ENCODE measurements around the gene COL9A1. TPM values are rescaled to one million over a fixed set of nuclear protein-coding genes. Genes with fewer than 3 reads are reported as not detected.

COL9A1 gene
- total and polyA plus RNA-seq, 2 of the 8 experiments (the other 6 are each of a cell fraction or from before 2014, with no cell fraction given) = 7.9 to 18.1 TPM

GRCh38 chr6:70292193-70292592, 10.7 kb downstream of the COL9A1 start:
- ChIA-PET CTCF (ENCODE audit: partially characterized antibody) (interaction anchor here (1.0 to 7.5 kb wide), 7 partner anchors 9 to 395 kb away, joined by 3 to 62 read pairs (median 6); no protein-coding TSS in a partner anchor), POLR2A (ENCODE audit: partially characterized antibody) (interaction anchor here (1.8 kb wide), 1 partner anchor 9 kb away, joined by 8 read pairs; no protein-coding TSS in a partner anchor)
- no peak for FAIRE-seq
- H3K56ac ChIP-seq (replicated peaks; ENCODE audit: insufficient read length, low read depth, low read length) = no peak overlapping the region
- H3K4me1 ChIP-seq (replicated peaks in 1 of 4; ENCODE audit: control insufficient read depth in 3 of 4, insufficient read depth in 4 of 4, low read length in 3 of 4) = no peaks in the 10 kb centered on the region
- no peak overlapping the region for H3K4ac ChIP-seq (replicated peaks; ENCODE audit: insufficient read length, low read depth, low read length)
- H3K18ac ChIP-seq (ENCODE audit: extremely low read depth, low read length) = no peak overlapping the region
- DNase-seq (ENCODE audit: low read depth in 1 of 2, low spot score in 2 of 2) = no peak
- H3K23me2 ChIP-seq (ENCODE audit: low read depth, low read length) = no peaks in the 10 kb centered on the region; the same call in 1 of the 2 replicates
- H2AK5ac ChIP-seq (ENCODE audit: low read depth, low read length) = no peak overlapping the region
- no peak overlapping the region for H3K9ac ChIP-seq (replicated peaks in 1 of 4; ENCODE audit: extremely low read depth in 1 of 4, low read depth in 3 of 4, low read length in 3 of 4)
- H4K20me1 ChIP-seq (replicated peaks in 1 of 2; ENCODE audit: control insufficient read depth in 1 of 2, insufficient read depth in 2 of 2, low read length in 2 of 2) = no peaks in the 10 kb centered on the region
- 90% methylated on average over 1 of the region's 1 CpG; no CpG with 5 or more reads in 1 of the 2 experiments for WGBS, 2 experiments (ENCODE audit: extremely low coverage in 1 of 2, insufficient coverage in 1 of 2, insufficient read length in 1 of 2, insufficient replicate concordance in 2 of 2, low coverage in 1 of 2, low lambda C conversion rate in 2 of 2, missing lambda C conversion rate in 1 of 2)
- H2AFZ ChIP-seq (ENCODE audit: low read length) = no peak overlapping the region
- no peak overlapping the region for H3K4me3 ChIP-seq (ENCODE audit: extremely low read depth in 1 of 4, insufficient read depth in 2 of 4, low read depth in 3 of 4, low read length in 4 of 4)
- H4K5ac ChIP-seq (ENCODE audit: insufficient read length, low read depth, low read length) = no peak overlapping the region
- H3K36me3 ChIP-seq (ENCODE audit: control insufficient read depth in 2 of 4, insufficient read depth in 4 of 4, low read length in 3 of 4) = no peaks in the 10 kb centered on the region
- no peak overlapping the region for H4K91ac ChIP-seq (replicated peaks; ENCODE audit: insufficient read length, low read length)
- H3K27me3 ChIP-seq (replicated peaks in 1 of 4; ENCODE audit: control insufficient read depth in 3 of 4, extremely low read depth in 1 of 4, insufficient read depth in 3 of 4, low read length in 3 of 4) = no peaks in the 10 kb centered on the region
- no peak overlapping the region for H3K14ac ChIP-seq (ENCODE audit: insufficient read length)
- H3K9me3 ChIP-seq (ENCODE audit: insufficient read depth in 2 of 2, low read depth in 1 of 2, low read length in 1 of 2) = no peaks in the 10 kb centered on the region
- no peak overlapping the region for H3K4me2 ChIP-seq (ENCODE audit: insufficient read depth in 1 of 2, low read depth in 2 of 2, low read length in 2 of 2)
- no peak overlapping the region for H2BK15ac ChIP-seq (ENCODE audit: low read length)
- H3K23ac ChIP-seq (ENCODE audit: insufficient read length) = no peak overlapping the region
- TF ChIP-seq EP300 (IDR thresholded peaks at IDR 0.05; ENCODE audit: borderline replicate concordance in 1 of 2, low read depth in 2 of 2, low read length in 2 of 2) (no peak), SP1 (IDR thresholded peaks at IDR 0.05; ENCODE audit: low read depth, low read length) (no peak), RXRA (IDR thresholded peaks at IDR 0.05; ENCODE audit: insufficient read depth, low read depth, low read length) (no peak), GTF2F1 (IDR thresholded peaks at IDR 0.05; ENCODE audit: borderline replicate concordance, low read depth, low read length) (no peak), POLR2AphosphoS5 (IDR thresholded peaks at IDR 0.05; ENCODE audit: low read depth, low read length) (no peak), CBX8 (IDR thresholded peaks at IDR 0.05; ENCODE audit: borderline replicate concordance, low read depth, low read length) (no peak), ZNF274 (IDR thresholded peaks at IDR 0.05; ENCODE audit: borderline replicate concordance, extremely low read depth, low read length) (no peak), TEAD4 (IDR thresholded peaks at IDR 0.05; ENCODE audit: low read depth, low read length) (no peak), JUND (IDR thresholded peaks at IDR 0.05; ENCODE audit: low read length) (no peak), ASH2L (IDR thresholded peaks at IDR 0.05; ENCODE audit: low read length) (no peak), ATF2 (IDR thresholded peaks at IDR 0.05; ENCODE audit: low read length) (no peak), RFX5 (IDR thresholded peaks at IDR 0.05; ENCODE audit: borderline replicate concordance, low read depth, low read length) (no peak)
- H3K79me1 ChIP-seq (ENCODE audit: low read depth, low read length) = no peaks in the 10 kb centered on the region
- no peak overlapping the region for H2BK5ac ChIP-seq (ENCODE audit: low read depth, low read length)
- no peak overlapping the region for H2BK12ac ChIP-seq (ENCODE audit: low read depth, low read length)
- no peak overlapping the region for H2BK120ac ChIP-seq (replicated peaks; ENCODE audit: low read depth, low read length)
- no peaks in the 10 kb centered on the region for H3K79me2 ChIP-seq (ENCODE audit: control insufficient read depth in 1 of 2, insufficient read depth in 2 of 2, low read length in 2 of 2)
- H3K27ac ChIP-seq (ENCODE audit: low read depth, low read length) = no peak overlapping the region
- H2BK20ac ChIP-seq (ENCODE audit: low read length) = no peak overlapping the region
- no peak overlapping the region for H4K8ac ChIP-seq (ENCODE audit: extremely low read depth, insufficient read depth, low read length)
